Lower lobe of right lung (tissue), 2 donors: ENCODE measurements around the gene ADSL. TPM values are rescaled to one million over a fixed set of nuclear protein-coding genes. Genes with fewer than 3 reads are reported as not detected.
A peak's percentile ranks its signal among the peaks of the same experiment; 100 is the strongest.

Experiments
- ATAC-seq, 2 donors: fragments of 200-7000 bp; cut with Tn5 transposase; one replicate each; pipeline ENCODE4 v1.9.1; 2020 to 2022; ENCODE audit warnings: mild to moderate bottlenecking in 2 of 2, moderate library complexity in 2 of 2
- DNase-seq: peaks from one replicate; pipeline ENCODE4 v3.0.0-alpha.2; 2020
- H3K27ac ChIP-seq: fragments of 200-600 bp; one replicate; pipeline ENCODE4 v1.8.0; 2022
- H3K27me3 ChIP-seq: fragments of 200-600 bp; one replicate; pipeline ENCODE4 v1.8.0; 2022; ENCODE audit warnings: low read depth
- H3K36me3 ChIP-seq: fragments of 200-600 bp; one replicate; pipeline ENCODE4 v1.8.0; 2022; ENCODE audit warnings: mild to moderate bottlenecking
- H3K4me1 ChIP-seq: fragments of 200-600 bp; one replicate; pipeline ENCODE4 v1.8.0; 2022
- H3K4me3 ChIP-seq: fragments of 200-600 bp; one replicate; pipeline ENCODE4 v1.8.0; 2022; ENCODE audit warnings: mild to moderate bottlenecking
- H3K9me3 ChIP-seq: fragments of 200-600 bp; one replicate; pipeline ENCODE4 v1.8.0; 2022
- intact Hi-C: fragments of 100-400 bp; cut with DNase I; formaldehyde crosslinking; loops from one replicate; pipeline ENCODE4 v1.11.0; 2022
- total RNA-seq: library from RNA; stranded (reverse); fragmentation: NEBNext Ultra II Directional; extraction: Animal tissue kit (Norgen Biotek cat#: 25700); gene quantifications from one replicate; pipeline ENCODE4 v1.2.1, GENCODE V29; 2021
- TF ChIP-seq, protein P1 (sequence below): fragments of 200-600 bp; IDR thresholded peaks from one replicate; pipeline ENCODE4 v1.8.0; 2022; ENCODE audit warnings: antibody characterized with exemption, mild to moderate bottlenecking
- donor health status: DM: no; HTN: yes; CAD: no; lungs with severe emphysema.

ADSL gene
- total RNA-seq, 1 donor from 2014 or later, result 38.1 TPM

GRCh38 chr22:40415531-40416266, 69.4 kb downstream of the ADSL start:
- Histone ChIP-seq H3K27ac (peak overlapping the region; percentile 41), H3K36me3 (peaks cover 65% of the 10 kb centered on the region), H3K27me3 (no peaks in the 10 kb centered on the region), H3K9me3 (no peaks in the 10 kb centered on the region), H3K4me3 (no peak overlapping the region), H3K4me1 (peaks cover 16% of the 10 kb centered on the region)
- intact Hi-C loops, result no loop called here
- ATAC-seq (peak; percentile 44 to 64), DNase-seq (peak; percentile 66)
- TF ChIP-seq, protein P1, sequence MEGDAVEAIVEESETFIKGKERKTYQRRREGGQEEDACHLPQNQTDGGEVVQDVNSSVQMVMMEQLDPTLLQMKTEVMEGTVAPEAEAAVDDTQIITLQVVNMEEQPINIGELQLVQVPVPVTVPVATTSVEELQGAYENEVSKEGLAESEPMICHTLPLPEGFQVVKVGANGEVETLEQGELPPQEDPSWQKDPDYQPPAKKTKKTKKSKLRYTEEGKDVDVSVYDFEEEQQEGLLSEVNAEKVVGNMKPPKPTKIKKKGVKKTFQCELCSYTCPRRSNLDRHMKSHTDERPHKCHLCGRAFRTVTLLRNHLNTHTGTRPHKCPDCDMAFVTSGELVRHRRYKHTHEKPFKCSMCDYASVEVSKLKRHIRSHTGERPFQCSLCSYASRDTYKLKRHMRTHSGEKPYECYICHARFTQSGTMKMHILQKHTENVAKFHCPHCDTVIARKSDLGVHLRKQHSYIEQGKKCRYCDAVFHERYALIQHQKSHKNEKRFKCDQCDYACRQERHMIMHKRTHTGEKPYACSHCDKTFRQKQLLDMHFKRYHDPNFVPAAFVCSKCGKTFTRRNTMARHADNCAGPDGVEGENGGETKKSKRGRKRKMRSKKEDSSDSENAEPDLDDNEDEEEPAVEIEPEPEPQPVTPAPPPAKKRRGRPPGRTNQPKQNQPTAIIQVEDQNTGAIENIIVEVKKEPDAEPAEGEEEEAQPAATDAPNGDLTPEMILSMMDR, result no peak

GRCh38 chr22:40416267-40416570, 69.9 kb downstream of the ADSL start:
- Histone ChIP-seq H3K4me3 (no peak overlapping the region), H3K27me3 (no peaks in the 10 kb centered on the region), H3K27ac (peak overlapping the region; percentile 4), H3K36me3 (peaks cover 65% of the 10 kb centered on the region), H3K4me1 (peaks cover 16% of the 10 kb centered on the region), H3K9me3 (no peaks in the 10 kb centered on the region)
- ATAC-seq, result no peak
- TF ChIP-seq, protein P1, result no peak
- intact Hi-C loops, result no loop called here
- DNase-seq, result no peak

- intact Hi-C loops, result no loop called here
- H3K4me3 ChIP-seq, result no peak overlapping the region
- ATAC-seq, result no peak
- H3K4me1 ChIP-seq, result peaks cover 16% of the 10 kb centered on the region
- no peaks in the 10 kb centered on the region for H3K9me3 ChIP-seq
- no peak for DNase-seq
- TF ChIP-seq, protein P1, result no peak
- H3K36me3 ChIP-seq, result peaks cover 65% of the 10 kb centered on the region
- H3K27ac ChIP-seq, result no peak overlapping the region
- H3K27me3 ChIP-seq, result no peaks in the 10 kb centered on the region
Measured at GRCh38 chr22:40416636-40417035, 70.3 kb downstream of the ADSL start.

- Histone ChIP-seq H3K4me1 (peaks cover 16% of the 10 kb centered on the region), H3K27me3 (no peaks in the 10 kb centered on the region), H3K4me3 (no peak overlapping the region), H3K36me3 (peaks cover 65% of the 10 kb centered on the region), H3K9me3 (no peaks in the 10 kb centered on the region), H3K27ac (no peak overlapping the region)
- ATAC-seq (no peak), DNase-seq (no peak)
- intact Hi-C loops, result no loop called here
- TF ChIP-seq, protein P1, result no peak
Measured at GRCh38 chr22:40417041-40417440, 70.7 kb downstream of the ADSL start.

DNA sequence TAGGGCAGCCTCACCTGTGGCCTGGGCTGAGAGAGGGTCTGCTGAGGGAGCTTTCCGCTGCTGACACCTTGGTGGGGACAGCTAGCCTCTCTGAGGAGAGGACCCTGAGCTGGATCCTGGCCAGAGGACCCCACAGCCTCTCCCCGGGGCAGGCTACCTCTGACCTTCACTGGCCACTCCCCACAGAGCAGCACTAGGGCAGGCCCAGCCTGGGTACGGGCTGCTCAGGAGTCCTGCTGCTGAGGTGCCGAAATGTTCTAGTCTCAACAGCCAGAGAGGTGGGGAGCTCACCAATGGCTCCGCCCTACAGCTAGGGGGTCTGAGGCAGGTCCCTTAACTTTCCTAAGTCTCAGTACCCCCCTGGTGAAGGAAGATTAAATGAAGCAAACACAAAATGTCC, 71.6 kb downstream of the ADSL start:
- ATAC-seq (no peak), DNase-seq (no peak)
- TF ChIP-seq, protein P1, result no peak
- peaks cover 21% of the 10 kb centered on the region for H3K4me1 ChIP-seq
- no peaks in the 10 kb centered on the region for H3K27me3 ChIP-seq
- intact Hi-C loops, result no loop called here
- peaks cover 69% of the 10 kb centered on the region for H3K36me3 ChIP-seq
- no peak overlapping the region for H3K4me3 ChIP-seq
- no peaks in the 10 kb centered on the region for H3K9me3 ChIP-seq
- H3K27ac ChIP-seq, result no peak overlapping the region
